ENCODE data around the gene SEMA4B. TPM values are rescaled to one million over a fixed set of nuclear protein-coding genes. Genes with fewer than 3 reads are reported as not detected.

SEMA4B gene
- polyA plus RNA-seq, 1 experiment, result 13.5 TPM

- H3K9me3 ChIP-seq (ENCODE audit: control insufficient read depth, insufficient read depth, low read length), result peaks cover 12% of the 10 kb centered on the region
- H3K27me3 ChIP-seq (ENCODE audit: control insufficient read depth, insufficient read depth, low read length), result no peaks in the 10 kb centered on the region
- H3K27ac ChIP-seq (ENCODE audit: low read depth, low read length), result no peak overlapping the region
- TF ChIP-seq CTCF (IDR thresholded peaks at IDR 0.05; ENCODE audit: low read depth, low read length), result no peak
- ChIA-PET POLR2A (no interaction called here), CTCF (no interaction called here)
- DNase-seq (ENCODE audit: low read depth, low spot score), result no peak
- H3K4me3 ChIP-seq (ENCODE audit: low read depth, low read length), result no peak overlapping the region
Observed at GRCh38 chr15:90171623-90172022, 29.5 kb upstream of the SEMA4B start.

DNA sequence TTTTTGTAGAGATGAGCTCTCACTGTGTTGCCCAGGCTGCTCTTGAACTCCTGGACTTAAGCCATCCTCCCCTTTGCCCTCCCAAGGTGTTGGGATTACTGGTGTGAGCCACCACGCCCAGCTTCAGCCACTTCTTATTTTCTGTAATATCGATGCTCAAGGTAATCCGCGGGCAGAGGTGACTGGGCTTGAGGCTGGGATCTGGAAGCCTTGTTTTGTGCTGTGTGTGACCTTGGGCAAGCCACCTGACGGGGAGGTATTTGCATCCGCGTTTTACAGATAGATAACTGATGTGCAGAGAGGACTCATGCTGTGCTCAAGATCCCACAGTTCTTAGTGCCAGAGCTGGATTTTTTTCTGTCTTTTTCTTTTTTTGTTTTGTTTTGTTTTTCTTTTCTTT is 27.8 kb upstream of the SEMA4B start:
- Histone ChIP-seq H3K27ac (ENCODE audit: low read depth, low read length) (no peak overlapping the region), H3K27me3 (ENCODE audit: control insufficient read depth, insufficient read depth, low read length) (no peaks in the 10 kb centered on the region), H3K9me3 (ENCODE audit: control insufficient read depth, insufficient read depth, low read length) (peaks cover 12% of the 10 kb centered on the region), H3K4me3 (ENCODE audit: low read depth, low read length) (no peak overlapping the region)
- CTCF ChIA-PET, result interaction anchor here (0.6 to 0.9 kb wide), 3 partner anchors 42 to 76 kb away, joined by 3 to 4 read pairs (median 3); no protein-coding TSS in a partner anchor
- TF ChIP-seq CTCF (IDR thresholded peaks at IDR 0.05; ENCODE audit: low read depth, low read length), result no peak
- DNase-seq (ENCODE audit: low read depth, low spot score), result no peak
- POLR2A ChIA-PET, result interaction anchor here (0.6 to 1.0 kb wide), 3 partner anchors 26 to 60 kb away, joined by 3 to 5 read pairs (median 4); no protein-coding TSS in a partner anchor

DNA sequence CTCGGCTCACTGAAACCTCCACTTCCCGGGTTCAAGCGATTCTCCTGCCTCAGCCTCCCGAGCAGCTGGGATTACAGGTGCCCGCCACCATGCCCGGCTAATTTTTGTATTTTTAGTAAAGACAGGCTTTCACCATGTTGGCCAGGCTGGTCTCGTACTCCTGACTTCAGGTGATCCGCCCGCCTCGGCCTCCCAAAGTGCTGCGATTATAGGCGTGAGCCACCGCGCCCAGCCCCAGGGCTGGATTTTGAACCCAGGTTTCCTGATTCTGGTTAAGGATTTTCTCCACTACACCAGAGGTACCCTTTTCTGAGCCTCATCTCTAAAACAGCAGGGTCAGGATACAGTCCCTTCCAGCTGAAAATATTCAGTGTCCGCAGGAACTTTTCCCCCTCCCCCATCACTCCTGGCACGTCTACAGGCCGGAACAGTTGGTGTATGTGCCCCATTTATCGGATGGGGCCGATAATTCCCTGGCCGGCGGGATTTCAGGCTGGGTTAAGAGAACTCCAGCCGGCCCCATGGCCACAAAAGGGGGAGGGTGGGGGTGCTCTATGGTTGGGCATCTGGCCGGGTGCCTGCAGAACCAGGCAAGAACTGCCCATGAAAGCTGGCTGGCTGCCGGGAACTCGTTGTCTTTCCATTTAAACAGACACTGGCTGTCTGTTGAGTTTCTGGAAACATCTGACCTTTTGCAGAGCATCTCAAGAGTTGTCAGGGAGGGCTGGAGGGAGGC is 26.8 kb upstream of the SEMA4B start:
- Histone ChIP-seq H3K27ac (ENCODE audit: low read depth, low read length) (no peak overlapping the region), H3K4me3 (ENCODE audit: low read depth, low read length) (no peak overlapping the region), H3K27me3 (ENCODE audit: control insufficient read depth, insufficient read depth, low read length) (peaks cover 3% of the 10 kb centered on the region), H3K9me3 (ENCODE audit: control insufficient read depth, insufficient read depth, low read length) (peaks cover 12% of the 10 kb centered on the region)
- no peak for TF ChIP-seq CTCF (IDR thresholded peaks at IDR 0.05; ENCODE audit: low read depth, low read length)
- ChIA-PET POLR2A (no interaction called here), CTCF (no interaction called here)
- no peak for DNase-seq (ENCODE audit: low read depth, low spot score)

DNA sequence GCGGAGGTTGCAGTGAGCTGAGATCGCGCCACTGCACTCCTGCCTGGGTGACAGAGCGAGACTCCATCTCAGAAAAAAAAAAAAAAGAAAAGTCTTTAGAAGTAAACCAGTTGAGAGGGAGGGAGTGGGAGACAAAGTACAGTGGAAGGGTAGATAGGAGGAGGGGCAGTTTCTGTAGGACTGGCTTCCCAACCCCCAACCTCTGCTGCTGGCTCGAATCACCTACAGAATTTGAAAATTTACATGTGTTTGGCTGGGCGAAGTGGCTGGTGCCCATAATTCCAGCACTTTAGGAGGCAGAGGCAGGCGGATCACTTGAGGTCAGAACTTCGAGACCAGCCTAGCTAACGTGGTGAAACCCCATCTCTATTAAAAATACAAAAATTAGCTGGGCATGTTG is 24.1 kb upstream of the SEMA4B start:
- Histone ChIP-seq H3K4me3 (ENCODE audit: low read depth, low read length) (no peak overlapping the region), H3K9me3 (ENCODE audit: control insufficient read depth, insufficient read depth, low read length) (peaks cover 12% of the 10 kb centered on the region), H3K27me3 (ENCODE audit: control insufficient read depth, insufficient read depth, low read length) (peaks cover 3% of the 10 kb centered on the region), H3K27ac (ENCODE audit: low read depth, low read length) (no peak overlapping the region)
- CTCF ChIA-PET, result interaction anchor here (1.8 kb wide), 1 partner anchor 20 kb away, joined by 6 read pairs; no protein-coding TSS in a partner anchor
- no peak for TF ChIP-seq CTCF (IDR thresholded peaks at IDR 0.05; ENCODE audit: low read depth, low read length)
- POLR2A ChIA-PET, result no interaction called here
- DNase-seq (ENCODE audit: low read depth, low spot score), result no peak
